WTC11 (cell line): ENCODE data around the gene ABTB2. TPM values are rescaled to one million over a fixed set of nuclear protein-coding genes. Genes with fewer than 3 reads are reported as not detected.

ENCODE experiments used
- ATAC-seq: fragments of 200-7000 bp; cut with Tn5 transposase; 2 replicates; pipeline ENCODE4 v1.10.0; 2021; ENCODE audit warnings: mild to moderate bottlenecking, moderate library complexity
- CTCF ChIA-PET: fragments of 300-600 bp; sonication (Branson Sonifier 250); formaldehyde crosslinking; loops from one replicate; lab custom pipeline; 2021; ENCODE audit warnings: antibody characterized with exemption; lab: Charles Lee
- POLR2A ChIA-PET: fragments of 350-600 bp; sonication (Branson Sonifier 250); formaldehyde crosslinking; loops from one replicate; lab custom pipeline; 2021; ENCODE audit warnings: antibody characterized with exemption; lab: Charles Lee
- DNase-seq: peaks from one replicate; pipeline ENCODE4 v3.0.0; 2021; ENCODE audit warnings: low spot score
- H3K27ac Mint-ChIP-seq: 2 replicates; pipeline ENCODE4 v1.8.0; 2021; ENCODE audit warnings: mixed read lengths
- H3K27me3 Mint-ChIP-seq: 2 replicates; pipeline ENCODE4 v1.8.0; 2021; ENCODE audit warnings: low read depth, mild to moderate bottlenecking, moderate library complexity, mixed read lengths
- H3K36me3 Mint-ChIP-seq: 2 replicates; pipeline ENCODE4 v1.8.0; 2021; ENCODE audit warnings: mixed read lengths
- H3K4me1 Mint-ChIP-seq: 2 replicates; pipeline ENCODE4 v1.8.0; 2022; ENCODE audit warnings: mixed read lengths
- H3K4me3 Mint-ChIP-seq: 2 replicates; pipeline ENCODE4 v1.8.0; 2021; ENCODE audit warnings: mild to moderate bottlenecking, moderate library complexity, mixed read lengths
- H3K9me3 Mint-ChIP-seq: 2 replicates; pipeline ENCODE4 v1.8.0; 2021; ENCODE audit warnings: mixed read lengths
- ETV6 ChIP-seq: sonication (generic); formaldehyde crosslinking; IDR thresholded peaks from 2 replicates; pipeline ENCODE4 v1.8.1; 2022; ENCODE audit warnings: mild to moderate bottlenecking, missing genetic modification reagents
- GTF2I ChIP-seq: fragments of 250-450 bp; sonication (Bioruptor Pico); conservative IDR thresholded peaks from 2 replicates; pipeline ENCODE4 v1.4.0; 2021; ENCODE audit warnings: mild to moderate bottlenecking
- MAX ChIP-seq: sonication (generic); formaldehyde crosslinking; IDR thresholded peaks from 2 replicates; pipeline ENCODE4 v1.8.0; 2022; ENCODE audit warnings: mild to moderate bottlenecking, missing genetic modification reagents
- MXD4 ChIP-seq: fragments of 250-450 bp; sonication (Bioruptor Pico); IDR thresholded peaks from 2 replicates; pipeline ENCODE4 v1.8.0; 2021; ENCODE audit warnings: mild to moderate bottlenecking, moderate library complexity, borderline replicate concordance
- PRDM15 ChIP-seq: sonication (generic); formaldehyde crosslinking; IDR thresholded peaks from 2 replicates; pipeline ENCODE4 v1.8.0; 2022; ENCODE audit warnings: missing genetic modification reagents
- RORB ChIP-seq: fragments of 250-450 bp; sonication (Bioruptor Pico); IDR thresholded peaks from 2 replicates; pipeline ENCODE4 v1.9.0; 2021; ENCODE audit warnings: mild to moderate bottlenecking
- ZNF138 ChIP-seq: sonication (generic); formaldehyde crosslinking; conservative IDR thresholded peaks from 2 replicates; pipeline ENCODE4 v1.8.1; 2022; ENCODE audit warnings: mild to moderate bottlenecking, moderate library complexity, missing genetic modification reagents
- ZNF416 ChIP-seq: fragments of 250-450 bp; sonication (Bioruptor Pico); IDR thresholded peaks from 2 replicates; pipeline ENCODE4 v1.9.0; 2021; ENCODE audit warnings: mild to moderate bottlenecking, inconsistent platforms
- ZNF532 ChIP-seq: fragments of 250-450 bp; sonication (Bioruptor Pico); IDR thresholded peaks from 2 replicates; pipeline ENCODE4 v1.9.0; 2021; ENCODE audit warnings: mild to moderate bottlenecking, borderline replicate concordance
- ZSCAN18 ChIP-seq: fragments of 250-450 bp; sonication (Bioruptor Pico); IDR thresholded peaks from 2 replicates; pipeline ENCODE4 v2.1.2; 2022; ENCODE audit warnings: mild to moderate bottlenecking, moderate library complexity
- total RNA-seq: library from RNA; stranded (reverse); gene quantifications from 3 replicates; pipeline ENCODE4 v1.2.3, GENCODE V29; 2021
- TF ChIP-seq, protein P1 (sequence below): sonication (generic); formaldehyde crosslinking; IDR thresholded peaks from 2 replicates; pipeline ENCODE4 v1.8.0; 2023; ENCODE audit warnings: mild to moderate bottlenecking, missing genetic modification reagents
- TF ChIP-seq, protein P2 (sequence below): sonication (generic); formaldehyde crosslinking; IDR thresholded peaks from 2 replicates; pipeline ENCODE4 v1.8.0; 2023; ENCODE audit warnings: missing genetic modification reagents, mild to moderate bottlenecking, borderline replicate concordance

The ABTB2 gene
- total RNA-seq, 1 experiment from 2014 or later: 12.8 TPM

DNA sequence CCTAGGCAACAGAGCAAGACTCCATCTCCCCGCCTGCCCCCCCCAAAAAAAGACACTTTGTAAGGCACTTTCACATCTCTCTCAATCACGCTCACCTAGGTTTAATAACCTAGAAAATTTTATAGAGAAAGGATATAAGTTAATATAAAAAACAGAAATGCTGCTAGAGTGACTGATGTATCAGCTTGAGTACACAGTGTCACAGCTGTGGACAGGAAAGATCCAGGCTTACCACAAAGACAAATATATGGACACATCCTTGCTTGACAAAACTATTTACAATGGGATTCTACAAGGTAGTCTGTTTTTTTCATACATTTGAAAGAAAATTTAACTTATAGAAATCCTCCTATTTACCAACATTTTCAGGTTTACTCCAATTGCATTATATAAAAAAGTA is 96.7 kb downstream of the ABTB2 start (continued):
- TF ChIP-seq ZNF138 (no peak), PRDM15 (CRISPR knock-in tag) (no peak), ZSCAN18 (CRISPR knock-in tag) (no peak)
- TF ChIP-seq, protein P1, sequence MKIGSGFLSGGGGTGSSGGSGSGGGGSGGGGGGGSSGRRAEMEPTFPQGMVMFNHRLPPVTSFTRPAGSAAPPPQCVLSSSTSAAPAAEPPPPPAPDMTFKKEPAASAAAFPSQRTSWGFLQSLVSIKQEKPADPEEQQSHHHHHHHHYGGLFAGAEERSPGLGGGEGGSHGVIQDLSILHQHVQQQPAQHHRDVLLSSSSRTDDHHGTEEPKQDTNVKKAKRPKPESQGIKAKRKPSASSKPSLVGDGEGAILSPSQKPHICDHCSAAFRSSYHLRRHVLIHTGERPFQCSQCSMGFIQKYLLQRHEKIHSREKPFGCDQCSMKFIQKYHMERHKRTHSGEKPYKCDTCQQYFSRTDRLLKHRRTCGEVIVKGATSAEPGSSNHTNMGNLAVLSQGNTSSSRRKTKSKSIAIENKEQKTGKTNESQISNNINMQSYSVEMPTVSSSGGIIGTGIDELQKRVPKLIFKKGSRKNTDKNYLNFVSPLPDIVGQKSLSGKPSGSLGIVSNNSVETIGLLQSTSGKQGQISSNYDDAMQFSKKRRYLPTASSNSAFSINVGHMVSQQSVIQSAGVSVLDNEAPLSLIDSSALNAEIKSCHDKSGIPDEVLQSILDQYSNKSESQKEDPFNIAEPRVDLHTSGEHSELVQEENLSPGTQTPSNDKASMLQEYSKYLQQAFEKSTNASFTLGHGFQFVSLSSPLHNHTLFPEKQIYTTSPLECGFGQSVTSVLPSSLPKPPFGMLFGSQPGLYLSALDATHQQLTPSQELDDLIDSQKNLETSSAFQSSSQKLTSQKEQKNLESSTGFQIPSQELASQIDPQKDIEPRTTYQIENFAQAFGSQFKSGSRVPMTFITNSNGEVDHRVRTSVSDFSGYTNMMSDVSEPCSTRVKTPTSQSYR (CRISPR knock-in tag): no peak
- TF ChIP-seq, all 79 proteins: peak for 0

DNA sequence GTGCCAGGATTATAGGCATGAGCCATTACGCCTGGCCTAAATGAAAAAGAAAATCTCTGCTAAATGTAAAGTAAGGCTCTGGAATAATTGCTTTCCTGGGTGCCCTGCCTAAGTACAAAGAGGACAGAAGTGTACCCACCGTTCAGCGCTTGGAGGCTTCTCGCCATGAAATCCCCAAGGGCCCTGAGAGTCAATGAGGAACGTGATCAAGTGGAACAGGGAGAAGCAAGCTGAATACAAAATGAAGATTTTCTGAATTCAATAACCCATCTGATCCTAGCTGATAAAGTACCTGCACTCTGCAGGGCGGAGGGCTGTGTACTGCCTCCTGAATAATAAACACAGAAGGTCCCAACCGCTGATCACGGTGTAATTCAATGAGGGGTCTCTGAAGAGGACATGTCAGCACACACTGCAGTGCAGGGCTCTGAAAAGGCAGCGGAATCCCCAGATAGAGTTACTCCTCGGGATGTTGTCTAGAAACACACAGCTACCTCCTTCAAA is 97.7 kb downstream of the ABTB2 start:
- Mint-ChIP-seq H3K36me3 (no peaks in the 10 kb centered on the region), H3K27ac (no peak overlapping the region), H3K27me3 (no peaks in the 10 kb centered on the region), H3K9me3 (no peaks in the 10 kb centered on the region), H3K4me3 (no peak overlapping the region), H3K4me1 (peaks cover 27% of the 10 kb centered on the region)
- ChIA-PET CTCF (interaction anchor here (3.0 kb wide), 1 partner anchor 86 kb away, joined by 14 read pairs; no protein-coding TSS in a partner anchor), POLR2A (interaction anchor here (0.5 kb wide), 1 partner anchor 103 kb away, joined by 7 read pairs; no protein-coding TSS in a partner anchor)
- no peak for ATAC-seq
- TF ChIP-seq RORB (CRISPR knock-in tag): no peak
- no peak for DNase-seq

GRCh38 chr11:34259087-34259486 is 98.7 kb downstream of the ABTB2 start:
- H3K36me3 Mint-ChIP-seq: no peaks in the 10 kb centered on the region
- H3K27ac Mint-ChIP-seq: no peak overlapping the region; the same call in 1 of the 2 replicates
- ChIA-PET CTCF (interaction anchor here (0.9 to 3.0 kb wide), 2 partner anchors 49 to 85 kb away, joined by 3 to 14 read pairs; no protein-coding TSS in a partner anchor), POLR2A (no interaction called here)
- no peaks in the 10 kb centered on the region for H3K9me3 Mint-ChIP-seq
- no peaks in the 10 kb centered on the region for H3K27me3 Mint-ChIP-seq
- peaks cover 30% of the 10 kb centered on the region for H3K4me1 Mint-ChIP-seq
- no peak for ATAC-seq
- no peak overlapping the region for H3K4me3 Mint-ChIP-seq
- no peak for DNase-seq
- TF ChIP-seq ZSCAN18 (CRISPR knock-in tag): no peak
- TF ChIP-seq, protein P2, sequence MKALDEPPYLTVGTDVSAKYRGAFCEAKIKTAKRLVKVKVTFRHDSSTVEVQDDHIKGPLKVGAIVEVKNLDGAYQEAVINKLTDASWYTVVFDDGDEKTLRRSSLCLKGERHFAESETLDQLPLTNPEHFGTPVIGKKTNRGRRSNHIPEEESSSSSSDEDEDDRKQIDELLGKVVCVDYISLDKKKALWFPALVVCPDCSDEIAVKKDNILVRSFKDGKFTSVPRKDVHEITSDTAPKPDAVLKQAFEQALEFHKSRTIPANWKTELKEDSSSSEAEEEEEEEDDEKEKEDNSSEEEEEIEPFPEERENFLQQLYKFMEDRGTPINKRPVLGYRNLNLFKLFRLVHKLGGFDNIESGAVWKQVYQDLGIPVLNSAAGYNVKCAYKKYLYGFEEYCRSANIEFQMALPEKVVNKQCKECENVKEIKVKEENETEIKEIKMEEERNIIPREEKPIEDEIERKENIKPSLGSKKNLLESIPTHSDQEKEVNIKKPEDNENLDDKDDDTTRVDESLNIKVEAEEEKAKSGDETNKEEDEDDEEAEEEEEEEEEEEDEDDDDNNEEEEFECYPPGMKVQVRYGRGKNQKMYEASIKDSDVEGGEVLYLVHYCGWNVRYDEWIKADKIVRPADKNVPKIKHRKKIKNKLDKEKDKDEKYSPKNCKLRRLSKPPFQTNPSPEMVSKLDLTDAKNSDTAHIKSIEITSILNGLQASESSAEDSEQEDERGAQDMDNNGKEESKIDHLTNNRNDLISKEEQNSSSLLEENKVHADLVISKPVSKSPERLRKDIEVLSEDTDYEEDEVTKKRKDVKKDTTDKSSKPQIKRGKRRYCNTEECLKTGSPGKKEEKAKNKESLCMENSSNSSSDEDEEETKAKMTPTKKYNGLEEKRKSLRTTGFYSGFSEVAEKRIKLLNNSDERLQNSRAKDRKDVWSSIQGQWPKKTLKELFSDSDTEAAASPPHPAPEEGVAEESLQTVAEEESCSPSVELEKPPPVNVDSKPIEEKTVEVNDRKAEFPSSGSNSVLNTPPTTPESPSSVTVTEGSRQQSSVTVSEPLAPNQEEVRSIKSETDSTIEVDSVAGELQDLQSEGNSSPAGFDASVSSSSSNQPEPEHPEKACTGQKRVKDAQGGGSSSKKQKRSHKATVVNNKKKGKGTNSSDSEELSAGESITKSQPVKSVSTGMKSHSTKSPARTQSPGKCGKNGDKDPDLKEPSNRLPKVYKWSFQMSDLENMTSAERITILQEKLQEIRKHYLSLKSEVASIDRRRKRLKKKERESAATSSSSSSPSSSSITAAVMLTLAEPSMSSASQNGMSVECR (CRISPR knock-in tag): no peak
- TF ChIP-seq ZNF416 (CRISPR knock-in tag): no peak
- TF ChIP-seq ETV6 (CRISPR knock-in tag): no peak
- no peak for TF ChIP-seq MAX (CRISPR knock-in tag)
- TF ChIP-seq MXD4 (CRISPR knock-in tag): no peak
- TF ChIP-seq ZNF532 (CRISPR knock-in tag): no peak
- no peak for TF ChIP-seq GTF2I (CRISPR knock-in tag)
